ENCODE results near the gene TMEM18.
"Not testable (repeated sequence)": the region's sequence is repeated elsewhere in the genome, so short reads cannot be mapped to it uniquely, and the experiment has no call there.

The TMEM18 gene

DNA sequence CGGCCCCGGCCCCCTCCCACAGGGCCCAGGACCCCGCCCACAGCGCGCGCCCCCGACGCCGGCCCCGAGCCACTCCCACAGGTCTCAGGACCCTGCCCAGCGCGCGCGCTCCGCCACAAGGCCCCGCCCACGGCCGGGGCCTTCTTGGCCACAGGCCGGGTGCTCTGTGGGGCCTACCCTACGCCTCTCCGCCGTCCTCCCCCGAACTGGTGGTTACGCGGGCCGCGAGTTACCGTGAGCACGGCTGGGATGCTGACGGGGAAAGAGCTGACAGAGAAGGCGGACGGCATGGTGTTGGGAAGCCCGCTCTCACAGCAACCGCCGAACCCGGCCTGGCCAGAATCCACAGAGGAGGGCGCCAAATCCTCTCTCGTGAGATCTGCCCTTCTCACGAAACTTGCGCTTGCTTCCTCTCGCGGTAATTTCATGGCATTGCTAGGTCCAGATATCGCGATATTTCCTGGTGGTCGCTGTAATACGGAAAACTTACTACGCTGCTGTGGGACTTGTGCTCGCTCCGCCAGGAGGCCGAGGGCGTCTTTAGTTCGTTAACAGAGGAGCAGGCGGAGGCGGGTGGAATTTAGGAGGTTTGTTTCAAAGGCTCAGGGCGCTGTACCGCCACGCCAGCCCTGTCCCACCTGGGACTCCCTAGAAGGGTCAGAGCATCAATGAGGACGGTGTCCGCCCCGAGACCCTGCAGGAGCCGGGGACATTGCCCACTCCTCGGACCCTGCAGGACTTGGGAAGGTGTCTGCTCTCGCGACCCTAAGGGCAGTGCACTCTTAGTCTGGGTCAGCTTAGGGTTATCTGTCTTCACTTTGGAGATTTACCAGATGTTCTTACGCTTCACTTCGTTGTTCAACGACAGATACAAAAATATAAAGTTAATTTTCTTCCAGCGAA is at the start of gene TMEM18:
Gene TMEM18 (minus strand): TSS at position 351 of the 903 bp plus-strand sequence. CDS start 61 bp downstream, at position 290.
- peak; percentile 97 for DNase-seq (ENCODE audit: low spot score)

- no peak for DNase-seq (ENCODE audit: low spot score)
Measured at GRCh38 chr2:726169-726568, 49.0 kb upstream of the TMEM18 start.

DNA sequence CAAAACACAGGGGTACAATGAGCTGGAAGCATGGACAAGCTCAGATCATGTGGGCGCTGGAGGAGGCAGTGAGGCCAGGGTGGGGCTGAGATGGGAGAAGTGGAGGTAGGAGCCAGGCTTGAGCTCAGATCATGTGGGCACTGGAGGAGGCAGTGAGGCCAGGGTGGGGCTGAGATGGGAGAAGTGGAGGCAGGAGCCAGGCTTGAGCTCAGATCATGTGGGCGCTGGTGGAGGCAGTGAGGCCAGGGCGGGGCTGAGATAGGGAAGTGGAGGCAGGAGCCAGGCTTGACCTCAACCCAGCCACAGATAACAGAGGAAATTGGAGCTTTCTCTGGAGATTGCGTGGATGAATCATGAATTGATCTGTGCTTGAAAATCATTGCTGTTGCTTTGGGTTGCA is 48.3 kb upstream of the TMEM18 start:
- no peak for DNase-seq (ENCODE audit: low spot score)

DNA sequence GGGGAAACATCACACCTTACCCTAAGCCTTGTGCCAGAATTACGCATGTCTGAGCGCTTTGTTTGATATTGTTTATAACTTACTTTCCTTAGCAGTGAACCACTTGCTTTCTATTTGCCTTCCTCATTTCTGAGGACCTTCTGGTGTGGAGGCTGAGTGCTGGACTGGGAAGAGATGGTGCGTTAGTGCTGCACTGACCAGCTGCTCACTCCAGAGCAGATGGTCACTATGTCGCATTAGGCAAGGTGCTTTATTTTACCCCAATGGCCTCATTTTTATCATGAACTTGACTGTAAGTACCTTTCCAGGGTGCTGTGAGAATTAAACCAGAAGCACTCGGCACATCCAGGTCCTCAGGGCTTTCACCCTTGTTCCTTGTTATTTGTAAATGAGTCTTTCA is 46.6 kb upstream of the TMEM18 start:
- DNase-seq (ENCODE audit: low spot score) = no peak

DNA sequence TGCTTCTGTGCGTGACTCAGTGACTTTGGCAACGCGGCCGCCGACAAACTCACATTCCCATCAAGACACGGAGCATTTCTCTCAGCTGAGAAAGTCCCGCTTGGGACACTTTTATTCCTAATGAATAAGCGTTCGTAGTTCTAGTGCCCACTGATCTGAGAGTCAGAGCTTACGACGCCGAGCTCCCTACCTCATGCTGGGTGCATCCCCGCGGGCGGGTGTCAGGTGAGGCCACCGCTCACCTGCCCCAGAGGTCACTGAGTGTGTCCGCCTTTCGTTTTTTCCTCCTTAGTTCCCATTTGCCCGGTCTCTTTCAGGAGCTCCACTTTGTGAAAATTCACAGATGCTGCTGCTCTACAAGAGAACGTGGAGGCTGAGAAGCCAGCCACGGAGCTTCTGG is 43.6 kb upstream of the TMEM18 start:
- DNase-seq (ENCODE audit: low spot score) = no peak

DNA sequence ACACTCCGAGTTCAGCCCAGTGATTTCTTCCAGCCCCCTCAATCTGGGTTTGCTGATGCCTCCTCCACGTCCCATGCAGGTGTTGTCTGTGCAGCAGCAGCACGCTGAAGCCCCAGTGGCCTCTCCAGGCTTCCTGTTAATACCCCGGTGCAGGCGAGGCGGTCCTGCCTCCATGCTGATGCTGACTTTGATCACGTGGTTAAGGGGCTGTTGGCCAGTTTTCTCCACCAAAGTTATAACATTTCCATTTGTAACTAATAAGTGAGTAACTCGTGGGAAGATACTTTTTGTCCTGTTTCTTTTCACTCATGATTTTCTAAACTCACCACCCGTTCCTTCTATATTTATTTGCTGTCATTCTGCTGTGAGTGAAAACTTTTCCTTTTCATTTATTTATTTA is 42.5 kb upstream of the TMEM18 start:
- no peak for DNase-seq (ENCODE audit: low spot score)

DNA sequence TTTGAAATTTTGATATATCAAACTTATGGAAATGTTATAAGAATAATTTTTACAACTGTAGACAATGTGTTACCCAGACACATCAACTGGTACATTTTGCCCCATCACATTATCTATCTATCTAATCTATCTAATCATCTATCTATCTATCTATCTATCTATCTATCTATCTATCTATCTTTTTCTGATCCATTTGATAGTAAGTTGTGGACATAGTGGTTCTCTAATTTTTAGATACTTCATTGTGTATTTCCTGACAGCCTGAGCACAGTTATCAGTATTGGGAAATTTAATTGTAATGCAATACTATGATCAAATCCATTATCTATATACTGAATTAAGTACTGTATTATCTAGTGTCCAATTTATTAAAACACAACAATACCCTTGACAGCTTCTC is 42.0 kb upstream of the TMEM18 start:
- DNase-seq (ENCODE audit: low spot score) = no peak

- DNase-seq (ENCODE audit: low spot score) = no peak
Measured at GRCh38 chr2:717661-718060, 40.5 kb upstream of the TMEM18 start.

DNA sequence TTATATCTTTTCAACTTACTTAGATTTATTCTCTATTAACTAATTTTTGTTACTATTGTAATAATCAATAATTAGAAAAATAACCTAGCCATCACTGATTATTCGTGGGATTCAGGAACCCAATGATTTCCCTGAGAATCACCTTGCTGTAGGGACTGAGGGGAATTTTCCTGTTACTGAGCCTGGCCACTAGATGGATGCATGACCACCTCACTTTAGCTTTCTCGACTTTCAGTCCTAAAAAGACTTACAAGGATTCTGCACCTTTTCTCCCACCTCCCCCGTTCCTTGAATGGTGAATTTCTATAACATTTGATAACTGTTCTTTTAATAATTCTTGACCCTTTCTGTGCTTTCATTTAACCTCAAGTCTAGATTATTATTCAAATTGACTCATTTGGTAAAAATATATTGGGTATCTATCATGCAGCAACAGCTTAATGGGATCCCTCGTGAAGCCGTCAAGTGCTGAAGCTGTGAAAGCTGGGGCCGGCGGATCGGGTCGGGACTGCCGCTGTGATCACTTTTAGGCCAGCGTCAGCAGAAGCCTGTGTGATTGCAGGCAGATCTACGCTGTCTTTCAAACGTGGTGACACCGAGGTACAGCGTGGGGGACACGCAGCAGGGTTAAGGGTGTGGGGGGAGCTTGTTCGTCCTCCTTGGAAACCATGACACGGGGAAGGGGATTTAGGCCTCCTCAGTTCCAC is 38.8 kb upstream of the TMEM18 start:
- DNase-seq (ENCODE audit: low spot score) = no peak

GRCh38 chr2:715038-715437 is 37.8 kb upstream of the TMEM18 start:
- no peak for DNase-seq (ENCODE audit: low spot score)

DNA sequence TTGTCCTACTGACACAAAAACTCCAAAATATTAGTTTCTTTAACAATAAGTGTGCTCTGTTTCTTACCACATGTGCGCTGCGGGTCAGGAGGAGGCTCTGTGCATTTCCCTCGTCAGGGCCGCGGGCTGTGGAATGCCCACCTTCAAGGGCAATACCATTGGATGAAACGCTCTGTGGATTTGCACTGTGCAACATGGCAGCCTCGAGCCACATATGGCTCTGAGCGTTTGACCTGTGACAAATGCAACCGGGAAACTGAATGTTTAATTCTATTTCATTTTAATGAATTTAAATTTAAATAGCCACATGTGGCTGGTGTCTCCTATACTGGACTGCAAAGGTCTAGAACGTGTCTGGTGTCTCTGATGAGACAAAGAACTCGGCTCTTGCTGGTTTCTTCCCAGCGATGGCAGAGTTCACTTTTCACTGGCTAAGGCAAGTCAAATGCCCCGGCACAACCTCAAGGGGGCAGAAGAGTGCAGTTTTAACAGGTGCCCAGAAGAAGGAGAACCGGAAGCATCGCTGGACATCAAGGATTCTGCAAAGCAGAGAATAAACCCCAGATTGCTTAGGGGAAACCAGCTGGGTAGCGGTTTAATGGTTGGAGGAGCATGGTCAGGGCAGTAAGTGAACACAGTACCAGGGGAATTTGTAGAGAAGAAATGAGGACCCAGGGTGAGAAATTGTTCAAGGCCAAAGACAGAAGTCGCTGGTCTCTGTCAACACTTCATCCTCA is 37.0 kb upstream of the TMEM18 start:
- DNase-seq (ENCODE audit: low spot score) = peak; percentile 34

DNA sequence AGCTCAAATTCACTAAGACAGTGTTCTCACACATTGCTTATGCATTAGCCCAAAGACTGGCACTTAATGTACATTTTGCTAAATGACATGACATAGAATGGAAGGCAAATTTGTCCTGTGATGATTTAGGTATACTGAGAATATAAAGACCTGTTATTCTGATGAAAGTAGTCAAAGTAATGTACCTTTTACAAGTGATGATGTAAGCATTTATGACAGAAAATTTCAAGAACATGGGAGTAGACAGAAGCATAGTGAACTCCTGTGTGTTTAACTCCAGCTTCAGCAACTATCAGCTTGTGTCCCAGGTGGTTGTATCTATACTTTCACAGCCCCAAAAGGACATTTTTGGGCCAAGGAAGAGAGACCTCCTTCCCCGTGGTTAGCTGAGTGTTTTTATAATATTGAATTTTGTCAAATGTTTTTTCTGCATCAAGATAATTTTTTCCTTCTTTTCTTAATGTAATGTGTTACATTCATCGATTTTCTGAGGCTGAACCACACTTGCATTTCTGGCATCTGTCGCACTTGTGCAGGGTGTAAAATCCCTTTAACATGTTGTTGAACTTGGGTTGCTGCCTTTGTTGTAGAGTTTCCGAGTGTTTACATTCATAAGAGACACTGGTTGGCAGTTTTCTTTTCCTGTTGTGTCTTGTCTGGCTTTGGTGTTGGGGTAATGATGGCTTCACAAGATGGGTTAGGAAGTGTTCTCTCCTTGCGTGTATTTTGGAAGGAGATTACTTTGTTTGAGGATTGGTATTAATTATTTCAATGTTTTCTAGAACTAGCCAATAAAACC is 33.9 kb upstream of the TMEM18 start:
- DNase-seq (ENCODE audit: low spot score) = no peak

- DNase-seq (ENCODE audit: low spot score) = no peak
Measured at GRCh38 chr2:709138-709765, 32.0 kb upstream of the TMEM18 start.

- DNase-seq (ENCODE audit: low spot score) = no peak
Measured at GRCh38 chr2:708667-709066, 31.5 kb upstream of the TMEM18 start.

DNA sequence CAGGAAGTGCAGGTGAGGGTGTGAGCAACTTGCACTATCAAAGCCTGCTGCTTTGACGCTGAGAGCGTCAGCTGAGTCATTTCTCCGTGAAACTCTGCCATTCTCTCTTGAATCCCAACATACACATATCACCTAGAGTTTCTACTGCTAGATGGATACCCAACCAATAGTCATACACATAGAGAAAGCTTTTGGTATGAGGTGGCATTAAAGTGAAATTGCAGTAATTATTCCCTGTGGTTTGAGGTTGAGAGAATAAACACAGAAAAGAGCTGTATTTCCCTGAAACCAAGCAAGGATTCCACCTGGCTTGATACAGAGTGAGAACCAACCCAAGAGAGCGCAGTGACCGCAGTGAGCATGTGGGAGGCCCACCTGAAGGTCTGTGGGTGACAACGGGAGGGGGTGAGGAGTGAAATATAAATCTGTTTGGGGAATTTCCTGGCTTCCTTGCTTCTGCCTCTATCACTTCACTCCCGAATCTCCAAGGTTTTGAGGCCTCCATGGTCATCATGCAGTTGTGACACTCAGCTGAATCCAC is 28.8 kb upstream of the TMEM18 start:
- DNase-seq (ENCODE audit: low spot score) = no peak

DNA sequence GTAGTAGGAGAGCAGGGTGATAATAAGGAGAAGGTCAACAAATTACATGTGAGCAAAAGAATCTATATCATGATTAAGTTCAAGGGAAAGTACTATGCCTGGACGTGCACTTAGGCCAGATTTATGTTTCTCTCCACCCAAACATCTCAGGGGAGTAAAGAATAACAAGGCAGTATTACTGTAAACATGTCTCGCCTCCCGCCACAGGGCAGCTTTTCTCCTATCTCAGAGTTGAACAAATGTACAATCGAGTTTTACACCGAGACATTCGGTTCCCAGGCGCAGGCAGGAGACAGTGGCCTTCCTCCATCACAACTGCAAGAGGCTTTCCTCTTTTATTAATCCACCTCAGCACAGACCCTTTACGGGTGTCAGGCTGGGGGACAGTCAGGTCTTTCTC is 25.6 kb upstream of the TMEM18 start:
- not testable (repeated sequence) for DNase-seq (ENCODE audit: low spot score)

DNA sequence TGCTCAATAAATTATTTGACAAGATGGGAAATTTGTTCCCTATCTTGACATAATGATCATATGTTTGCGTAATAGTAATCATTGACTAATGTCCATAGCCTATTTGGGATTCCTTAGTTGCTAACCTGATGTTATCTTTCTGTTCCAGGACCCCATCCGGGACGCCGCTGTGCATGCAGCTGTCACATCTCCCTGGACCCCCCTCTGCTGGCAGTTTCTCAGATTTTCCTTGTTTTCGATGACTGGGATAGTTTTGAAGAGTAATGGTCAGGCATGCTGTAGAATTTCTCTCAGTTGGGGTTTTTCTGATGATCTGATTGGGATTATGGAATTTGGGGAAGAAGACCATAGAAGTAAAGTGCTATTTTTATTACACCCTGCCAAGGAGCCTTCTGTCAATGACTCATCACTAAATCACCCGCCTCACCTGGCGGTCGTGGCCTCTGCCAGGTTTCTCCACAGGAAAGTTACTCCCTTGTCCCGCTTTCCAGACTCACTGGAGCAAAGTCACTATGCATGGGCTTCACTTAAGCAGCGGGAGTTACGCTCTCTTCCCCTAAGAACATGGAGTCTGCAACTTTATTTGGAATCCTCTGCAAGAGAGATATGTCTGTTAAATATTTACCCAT is 19.9 kb upstream of the TMEM18 start:
- DNase-seq (ENCODE audit: low spot score) = peak; percentile 43

DNA sequence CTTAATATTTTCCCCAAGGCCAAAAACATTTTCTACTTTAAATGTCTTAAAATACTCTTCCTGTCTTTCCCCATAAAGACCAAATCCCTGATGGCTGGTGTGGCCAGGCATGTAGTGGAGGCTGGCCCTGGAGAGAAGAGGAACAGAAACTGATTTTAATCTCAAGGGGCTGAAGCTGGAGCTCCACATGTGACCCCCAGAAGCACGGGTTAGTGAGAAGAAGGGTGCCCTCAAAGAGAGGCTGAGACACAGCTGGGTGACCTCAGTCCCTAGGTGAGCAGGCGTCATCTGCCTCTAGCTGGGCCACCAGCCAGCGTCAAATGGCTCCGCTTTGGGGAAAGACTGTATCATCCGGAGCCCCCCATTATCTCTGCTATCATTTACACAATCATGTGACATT is 19.3 kb upstream of the TMEM18 start:
- DNase-seq (ENCODE audit: low spot score) = no peak

- no peak for DNase-seq (ENCODE audit: low spot score)
Measured at GRCh38 chr2:694906-695510, 17.8 kb upstream of the TMEM18 start.

- no peak for DNase-seq (ENCODE audit: low spot score)
Measured at GRCh38 chr2:694174-694573, 17.0 kb upstream of the TMEM18 start.

All from LoVo (cell line).